ENCODE data around the gene RDX.
"Not testable (repeated sequence)": the region's sequence is repeated elsewhere in the genome, so short reads cannot be mapped to it uniquely, and the experiment has no call there.

The RDX gene

GRCh38 chr11:110199184-110199981 lies 97.0 kb downstream of the RDX start:
- no peak for DNase-seq (ENCODE audit: low spot score)

- DNase-seq (ENCODE audit: low spot score) = no peak
Observed at GRCh38 chr11:110198031-110198729, 98.2 kb downstream of the RDX start.

- no peak for DNase-seq (ENCODE audit: low spot score)
Observed at GRCh38 chr11:110196884-110197420, 99.5 kb downstream of the RDX start.

GRCh38 chr11:110196241-110196754 lies 100.1 kb downstream of the RDX start:
- DNase-seq (ENCODE audit: low spot score) = peak; percentile 28

GRCh38 chr11:110194211-110194766 lies 102.1 kb downstream of the RDX start:
- DNase-seq (ENCODE audit: low spot score) = peak; percentile 82

GRCh38 chr11:110192604-110193282 lies 103.7 kb downstream of the RDX start:
- DNase-seq (ENCODE audit: low spot score) = not testable (repeated sequence)

GRCh38 chr11:110190885-110191284 lies 105.5 kb downstream of the RDX start:
- DNase-seq (ENCODE audit: low spot score) = no peak

- DNase-seq (ENCODE audit: low spot score) = no peak
Observed at GRCh38 chr11:110187731-110188130, 108.7 kb downstream of the RDX start.

GRCh38 chr11:110186867-110187266 lies 109.5 kb downstream of the RDX start:
- no peak for DNase-seq (ENCODE audit: low spot score)

- DNase-seq (ENCODE audit: low spot score) = no peak
Observed at GRCh38 chr11:110186456-110186855, 110.0 kb downstream of the RDX start.

GRCh38 chr11:110185599-110185998 lies 110.8 kb downstream of the RDX start:
- no peak for DNase-seq (ENCODE audit: low spot score)

GRCh38 chr11:110185121-110185591 lies 111.3 kb downstream of the RDX start:
- no peak for DNase-seq (ENCODE audit: low spot score)

- DNase-seq (ENCODE audit: low spot score) = no peak
Observed at GRCh38 chr11:110184456-110184855, 112.0 kb downstream of the RDX start.

GRCh38 chr11:110182886-110183285 lies 113.5 kb downstream of the RDX start:
- DNase-seq (ENCODE audit: low spot score) = no peak

GRCh38 chr11:110179064-110179463 lies 117.3 kb downstream of the RDX start:
- DNase-seq (ENCODE audit: low spot score) = no peak

GRCh38 chr11:110177086-110177456 lies 119.3 kb downstream of the RDX start:
- DNase-seq (ENCODE audit: low spot score) = no peak

GRCh38 chr11:110176366-110177085 lies 119.9 kb downstream of the RDX start:
- no peak for DNase-seq (ENCODE audit: low spot score)

- no peak for DNase-seq (ENCODE audit: low spot score)
Observed at GRCh38 chr11:110174645-110175310, 121.6 kb downstream of the RDX start.

- no peak for DNase-seq (ENCODE audit: low spot score)
Observed at GRCh38 chr11:110173811-110174644, 122.4 kb downstream of the RDX start.
